MCF 10A (cell line): ENCODE results near the gene MRPL58. TPM values are rescaled to one million over a fixed set of nuclear protein-coding genes. Genes with fewer than 3 reads are reported as not detected.

Experiments
- BruUV-seq: library from RNA; stranded (reverse); fragments of 400-500 nt; replicated peaks from 2 replicates; lab custom pipeline; 2021; lab: Mats Ljungman, UMichigan
- CTCF ChIA-PET: fragments of 300-600 bp; sonication (Branson Sonifier 250); formaldehyde crosslinking; extraction: SDS; loops from one replicate; lab custom pipeline; 2021; ENCODE audit warnings: antibody characterized with exemption, inconsistent platforms; lab: Yijun Ruan, JAX
- POLR2A ChIA-PET: fragments of 300-600, 350-650 bp; sonication (Branson Sonifier 250); formaldehyde crosslinking; extraction: SDS; loops from one replicate; lab custom pipeline; 2020; ENCODE audit warnings: antibody characterized with exemption, inconsistent platforms; lab: Yijun Ruan, JAX
- DNase-seq: peaks from one replicate; pipeline ENCODE4 v3.0.0-alpha.2; 2018; ENCODE audit not compliant: unreplicated experiment
- H3K27ac Mint-ChIP-seq: one replicate; pipeline ENCODE4 v1.8.0; 2022; ENCODE audit warnings: mild to moderate bottlenecking, low read depth, mixed read lengths; ENCODE audit not compliant: unreplicated experiment
- H3K27me3 Mint-ChIP-seq: one replicate; pipeline ENCODE4 v1.8.0; 2022; ENCODE audit warnings: mixed read lengths; ENCODE audit not compliant: insufficient read depth, unreplicated experiment
- H3K36me3 Mint-ChIP-seq: one replicate; pipeline ENCODE4 v1.8.0; 2022; ENCODE audit warnings: mild to moderate bottlenecking, moderate library complexity, mixed read lengths; ENCODE audit not compliant: insufficient read depth, unreplicated experiment
- H3K4me1 Mint-ChIP-seq: one replicate; pipeline ENCODE4 v1.8.0; 2022; ENCODE audit warnings: mixed read lengths; ENCODE audit not compliant: insufficient read depth, unreplicated experiment
- H3K4me3 Mint-ChIP-seq: one replicate; pipeline ENCODE4 v1.8.0; 2022; ENCODE audit warnings: mild to moderate bottlenecking, moderate library complexity, mixed read lengths; ENCODE audit not compliant: unreplicated experiment
- H3K9me3 Mint-ChIP-seq: one replicate; pipeline ENCODE4 v1.8.0; 2022; ENCODE audit warnings: mixed read lengths; ENCODE audit not compliant: unreplicated experiment
- intact Hi-C: fragments of 100-400 bp; cut with micrococcal nuclease; formaldehyde crosslinking; loops from 2 replicates; pipeline ENCODE4 v1.14.1; 2022
- total RNA-seq: library from RNA; stranded (reverse); gene quantifications from 2 replicates; pipeline ENCODE4 v1.2.3, GENCODE V29; 2022
- TF ChIP-seq, protein P1 (sequence below): fragments of 200-600 bp; IDR thresholded peaks from one replicate; pipeline ENCODE4 v1.8.0; 2022; ENCODE audit warnings: antibody characterized with exemption, mild to moderate bottlenecking; ENCODE audit not compliant: unreplicated experiment

The MRPL58 gene
- total RNA-seq, 1 experiment from 2014 or later = 71.2 TPM

GRCh38 chr17:75065562-75066151 lies 53.2 kb downstream of the MRPL58 start:
- no TSS peak for BruUV-seq
- TF ChIP-seq, protein P1, sequence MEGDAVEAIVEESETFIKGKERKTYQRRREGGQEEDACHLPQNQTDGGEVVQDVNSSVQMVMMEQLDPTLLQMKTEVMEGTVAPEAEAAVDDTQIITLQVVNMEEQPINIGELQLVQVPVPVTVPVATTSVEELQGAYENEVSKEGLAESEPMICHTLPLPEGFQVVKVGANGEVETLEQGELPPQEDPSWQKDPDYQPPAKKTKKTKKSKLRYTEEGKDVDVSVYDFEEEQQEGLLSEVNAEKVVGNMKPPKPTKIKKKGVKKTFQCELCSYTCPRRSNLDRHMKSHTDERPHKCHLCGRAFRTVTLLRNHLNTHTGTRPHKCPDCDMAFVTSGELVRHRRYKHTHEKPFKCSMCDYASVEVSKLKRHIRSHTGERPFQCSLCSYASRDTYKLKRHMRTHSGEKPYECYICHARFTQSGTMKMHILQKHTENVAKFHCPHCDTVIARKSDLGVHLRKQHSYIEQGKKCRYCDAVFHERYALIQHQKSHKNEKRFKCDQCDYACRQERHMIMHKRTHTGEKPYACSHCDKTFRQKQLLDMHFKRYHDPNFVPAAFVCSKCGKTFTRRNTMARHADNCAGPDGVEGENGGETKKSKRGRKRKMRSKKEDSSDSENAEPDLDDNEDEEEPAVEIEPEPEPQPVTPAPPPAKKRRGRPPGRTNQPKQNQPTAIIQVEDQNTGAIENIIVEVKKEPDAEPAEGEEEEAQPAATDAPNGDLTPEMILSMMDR = no peak
- CTCF ChIA-PET = interaction anchor here (0.9 to 5.3 kb wide), 3 partner anchors 38 to 136 kb away, joined by 3 to 47 read pairs (median 4); no protein-coding TSS in a partner anchor
- no peaks in the 10 kb centered on the region for H3K9me3 Mint-ChIP-seq
- POLR2A ChIA-PET = interaction anchor here (0.6 to 0.7 kb wide), 3 partner anchors 34 to 316 kb away, joined by 3 to 5 read pairs (median 3); no protein-coding TSS in a partner anchor
- no peaks in the 10 kb centered on the region for H3K27me3 Mint-ChIP-seq
- peaks cover 26% of the 10 kb centered on the region for H3K36me3 Mint-ChIP-seq
- H3K4me3 Mint-ChIP-seq = no peak overlapping the region
- intact Hi-C loops = loop anchor here (5.0 kb wide), 1 partner anchor 137 kb away; no protein-coding TSS in a partner anchor
- H3K27ac Mint-ChIP-seq = no peak overlapping the region
- no peak for DNase-seq
- H3K4me1 Mint-ChIP-seq = peaks cover under 1% of the 10 kb centered on the region

GRCh38 chr17:75067856-75068255 lies 55.4 kb downstream of the MRPL58 start:
- H3K27me3 Mint-ChIP-seq = no peaks in the 10 kb centered on the region
- TF ChIP-seq, protein P1 = no peak
- no peaks in the 10 kb centered on the region for H3K9me3 Mint-ChIP-seq
- H3K4me1 Mint-ChIP-seq = peaks cover 5% of the 10 kb centered on the region
- BruUV-seq = no TSS peak
- ChIA-PET CTCF (interaction anchor here (3.3 to 5.3 kb wide), 4 partner anchors 8 to 64 kb away, joined by 23 to 48 read pairs (median 42); partner anchors contain the start of gene NT5C), POLR2A (interaction anchor here (1.0 kb wide), 1 partner anchor 18 kb away, joined by 4 read pairs; no protein-coding TSS in a partner anchor)
- no peak overlapping the region for H3K4me3 Mint-ChIP-seq
- intact Hi-C loops = loop anchor here (5.0 kb wide), 1 partner anchor 134 kb away; no protein-coding TSS in a partner anchor
- no peak overlapping the region for H3K27ac Mint-ChIP-seq
- H3K36me3 Mint-ChIP-seq = peaks cover 14% of the 10 kb centered on the region
- no peak for DNase-seq

GRCh38 chr17:75068750-75069149 lies 56.3 kb downstream of the MRPL58 start:
- POLR2A ChIA-PET = interaction anchor here (0.7 to 2.5 kb wide), 7 partner anchors 9 to 62 kb away, joined by 3 to 12 read pairs (median 5); partner anchors contain the start of genes ARMC7, ATP5PD, KCTD2 and NT5C
- intact Hi-C loops = loop anchor here (1.0 to 5.0 kb wide), 2 partner anchors 85 to 134 kb away; no protein-coding TSS in a partner anchor
- CTCF ChIA-PET = interaction anchor here (0.6 to 5.3 kb wide), 18 partner anchors 8 to 143 kb away, joined by 3 to 48 read pairs (median 8); partner anchors contain the start of gene NT5C
- Mint-ChIP-seq H3K36me3 (peaks cover 11% of the 10 kb centered on the region), H3K27ac (no peak overlapping the region), H3K9me3 (no peaks in the 10 kb centered on the region), H3K4me3 (no peak overlapping the region), H3K27me3 (no peaks in the 10 kb centered on the region), H3K4me1 (peaks cover 5% of the 10 kb centered on the region)
- DNase-seq = no peak
- no TSS peak for BruUV-seq
- TF ChIP-seq, protein P1 = no peak

GRCh38 chr17:75069783-75070182 lies 57.3 kb downstream of the MRPL58 start:
- H3K27me3 Mint-ChIP-seq = no peaks in the 10 kb centered on the region
- H3K36me3 Mint-ChIP-seq = peaks cover 4% of the 10 kb centered on the region
- H3K9me3 Mint-ChIP-seq = no peaks in the 10 kb centered on the region
- POLR2A ChIA-PET = interaction anchor here (0.6 to 2.5 kb wide), 18 partner anchors 9 to 135 kb away, joined by 3 to 12 read pairs (median 4); partner anchors contain the start of genes ARMC7, ATP5PD, KCTD2 and NT5C
- peaks cover 5% of the 10 kb centered on the region for H3K4me1 Mint-ChIP-seq
- TF ChIP-seq, protein P1 = peak; percentile 47
- H3K27ac Mint-ChIP-seq = no peak overlapping the region
- DNase-seq = peak; percentile 61
- intact Hi-C loops = loop anchor here (1.0 to 5.0 kb wide), 4 partner anchors 36 to 133 kb away; no protein-coding TSS in a partner anchor
- CTCF ChIA-PET = interaction anchor here (0.6 to 5.3 kb wide), 29 partner anchors 9 to 132 kb away, joined by 3 to 48 read pairs (median 6); partner anchors contain the start of genes NT5C and SLC16A5
- no TSS peak for BruUV-seq
- no peak overlapping the region for H3K4me3 Mint-ChIP-seq
